Stimulated activated CD4-positive, alpha-beta T cell treated with anti-CD3 and anti-CD28 coated beads, Interleukin-2, amount 100 ng/mL, for 48 hours (primary cell): Measurements from ENCODE around the gene MEX3A.
A peak's percentile ranks its signal among the peaks of the same experiment; 100 is the strongest.

Experiments
- DNase-seq, 2 donors: peaks; one replicate each; pipeline ENCODE4 v3.0.0-alpha.2; 2020

Gene MEX3A

GRCh38 chr1:156101880-156102279 is 19.6 kb upstream of the MEX3A start:
- DNase-seq = no peak

DNA sequence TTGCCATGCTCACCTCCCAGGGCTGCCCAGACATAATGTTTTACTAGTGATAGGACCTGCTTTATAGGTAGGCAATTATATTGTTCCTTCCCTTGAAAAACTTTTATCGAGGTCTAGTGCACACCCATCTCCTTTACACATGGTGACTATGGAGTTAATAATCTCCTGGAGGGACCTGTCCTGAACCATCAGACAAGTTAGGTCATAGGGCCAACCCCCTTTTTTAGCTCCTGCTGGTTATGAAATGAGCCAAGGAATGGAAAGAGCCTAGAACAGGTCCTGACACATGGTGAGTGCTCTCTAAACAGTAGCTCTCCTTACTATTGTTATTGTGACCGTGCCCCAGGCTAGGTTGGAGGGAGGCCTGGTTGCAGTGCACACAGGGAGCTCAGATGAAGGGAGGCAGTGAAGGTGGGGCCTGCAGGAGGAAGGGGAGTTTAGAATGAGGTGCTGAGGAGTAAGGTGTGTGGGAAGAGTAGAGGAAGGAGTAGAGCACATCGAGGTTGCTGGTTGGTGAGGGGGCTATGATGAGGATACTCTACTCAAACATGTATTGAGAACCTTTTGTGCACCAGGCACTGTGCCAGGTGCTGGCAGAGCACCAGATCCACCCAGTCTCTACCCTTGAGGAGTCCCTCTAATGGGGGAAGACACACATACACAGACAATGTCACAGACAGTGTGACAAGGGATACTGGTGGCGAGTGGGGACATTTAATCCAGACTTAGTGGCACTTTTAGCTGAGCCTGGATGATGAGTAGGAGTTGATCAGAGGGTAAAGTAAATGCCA is 18.1 kb upstream of the MEX3A start:
- no peak for DNase-seq

DNA sequence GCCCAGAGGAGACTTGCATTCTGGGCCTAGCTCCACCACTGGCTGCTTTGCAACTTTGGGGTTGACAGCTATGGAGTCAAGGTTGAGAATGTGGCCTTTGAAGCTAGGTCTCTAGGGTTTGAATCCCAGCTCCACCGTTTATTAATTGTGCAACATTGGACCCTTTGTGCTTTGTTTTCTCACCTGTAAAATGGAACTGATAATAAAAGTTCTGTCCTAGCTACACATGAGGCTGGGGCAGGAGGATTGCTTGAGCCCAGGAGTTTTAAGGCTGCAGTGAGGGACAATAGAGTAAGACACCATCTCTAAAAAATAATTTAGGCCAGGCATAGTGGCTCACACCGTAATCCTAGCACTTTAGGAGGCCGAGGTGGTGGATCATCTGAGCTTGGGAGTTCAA is 17.0 kb upstream of the MEX3A start:
- no peak for DNase-seq

- DNase-seq = no peak
These were observed 16.5 kb upstream of the MEX3A start for GRCh38 chr1:156098784-156099183.

GRCh38 chr1:156097499-156098178 is 15.4 kb upstream of the MEX3A start:
- DNase-seq = no peak

GRCh38 chr1:156096640-156097391 is 14.6 kb upstream of the MEX3A start:
- DNase-seq = peak; percentile 89 to 90

DNA sequence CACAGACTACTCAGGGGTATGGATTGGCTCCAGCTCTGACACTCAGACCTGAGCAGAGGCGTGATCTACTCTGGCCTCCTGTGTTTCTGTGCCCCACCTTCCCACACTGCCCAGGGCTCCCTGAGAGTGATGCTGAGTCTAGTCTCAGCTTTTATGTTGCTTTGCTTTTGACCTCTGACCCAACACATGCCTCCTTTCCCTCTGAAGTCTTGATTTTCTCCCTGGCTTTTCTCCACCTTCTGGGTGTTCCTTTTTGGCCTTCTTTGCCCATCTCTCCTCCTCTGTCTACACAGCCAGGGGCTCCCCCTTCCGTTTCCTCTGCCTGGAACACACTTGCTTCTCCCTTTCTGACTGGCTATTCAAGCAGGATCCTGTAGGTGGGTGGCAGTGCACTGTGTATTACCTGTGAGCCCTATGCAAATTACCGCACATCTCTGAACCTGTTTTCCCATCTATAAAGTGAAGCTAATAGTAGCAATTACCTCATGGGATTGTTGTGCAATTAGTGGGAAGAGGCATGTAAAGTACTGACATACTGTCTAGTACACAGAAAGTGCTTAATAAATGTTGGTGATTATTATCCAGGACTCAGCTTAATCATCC is 13.7 kb upstream of the MEX3A start:
- DNase-seq = no peak

GRCh38 chr1:156091610-156092009 is 9.3 kb upstream of the MEX3A start:
- DNase-seq = no peak

DNA sequence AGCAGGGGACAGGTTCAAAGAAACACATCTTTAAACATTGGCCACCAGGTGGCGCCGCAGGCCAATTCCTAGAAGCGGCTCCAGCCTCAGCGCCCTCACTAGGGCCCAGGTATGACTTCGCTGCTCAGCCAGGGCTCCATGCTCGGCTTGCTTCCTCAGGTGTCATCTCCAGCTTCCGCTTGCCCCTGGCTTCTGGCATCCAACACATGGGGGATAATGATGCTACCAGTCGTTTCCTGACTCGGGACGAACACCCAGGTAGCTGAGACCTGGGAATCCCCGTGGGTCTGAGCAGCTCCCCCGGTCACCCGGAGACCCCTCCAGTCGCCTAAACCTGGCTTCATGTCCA is 8.5 kb upstream of the MEX3A start:
- DNase-seq = peak; percentile 94

- DNase-seq = no peak
These were observed 8.0 kb upstream of the MEX3A start for GRCh38 chr1:156090138-156090839.

DNA sequence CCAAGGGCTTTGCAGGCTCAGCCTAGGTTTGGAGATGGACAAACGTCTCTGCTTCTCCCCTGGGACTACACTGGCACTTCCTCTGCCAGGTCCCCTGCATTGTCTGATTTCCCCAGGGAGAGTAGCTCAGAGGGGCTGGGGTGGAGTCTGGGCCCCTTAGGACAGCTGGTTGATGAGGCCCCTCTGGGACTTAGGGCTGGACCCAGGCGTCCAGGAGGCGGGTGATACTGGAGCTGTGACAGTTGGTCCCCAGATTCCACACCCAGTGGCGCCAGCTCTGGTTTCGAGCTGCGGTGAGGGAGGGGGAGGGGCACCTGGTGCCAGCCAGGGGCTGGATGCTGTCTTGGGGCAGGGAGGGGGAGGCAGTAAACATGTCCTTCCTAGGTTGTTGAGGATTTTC is 7.4 kb upstream of the MEX3A start:
- DNase-seq = no peak

DNA sequence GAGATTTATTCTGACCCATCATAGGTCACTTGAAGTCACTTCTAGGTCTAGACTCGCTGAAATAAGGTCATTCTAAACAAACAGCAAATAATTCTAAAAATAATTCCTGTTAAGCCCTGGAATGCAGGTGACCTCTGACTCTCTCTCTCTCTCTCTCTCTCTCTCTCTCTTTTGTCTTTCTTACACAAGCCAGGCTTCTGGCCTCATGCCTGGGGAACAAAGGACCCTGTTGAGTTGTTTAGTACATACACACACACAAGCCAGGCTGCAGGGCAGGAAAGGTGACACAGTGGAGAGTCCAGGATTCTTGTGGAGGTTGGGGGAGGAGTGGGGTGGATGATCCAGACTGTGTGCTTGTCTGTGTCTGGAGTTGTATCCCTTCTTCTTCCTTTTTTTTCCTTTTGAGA is 4.0 kb upstream of the MEX3A start:
- no peak for DNase-seq

GRCh38 chr1:156083800-156084790 is 1.8 kb upstream of the MEX3A start:
- no peak for DNase-seq

DNA sequence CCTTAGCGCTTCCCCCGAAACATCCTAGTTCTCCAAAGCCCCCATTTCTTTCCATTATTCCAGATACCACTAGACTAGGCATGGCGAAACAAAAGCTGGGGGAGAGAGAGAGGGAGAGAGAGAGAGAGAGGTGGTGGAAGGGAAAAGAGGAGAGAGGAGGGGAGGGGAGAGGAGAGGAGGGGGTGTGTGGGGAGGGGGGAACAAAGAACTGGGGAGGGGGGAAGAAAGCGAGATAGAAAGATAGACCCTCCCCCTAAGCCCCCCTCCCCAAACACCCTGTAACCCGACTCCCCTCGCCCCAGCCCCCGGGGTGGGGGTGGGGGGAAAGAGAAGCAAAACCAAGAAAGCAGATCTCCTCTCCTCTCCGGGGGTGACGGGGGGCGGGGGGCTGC is 352 bp downstream of the MEX3A start:
- no peak for DNase-seq

DNA sequence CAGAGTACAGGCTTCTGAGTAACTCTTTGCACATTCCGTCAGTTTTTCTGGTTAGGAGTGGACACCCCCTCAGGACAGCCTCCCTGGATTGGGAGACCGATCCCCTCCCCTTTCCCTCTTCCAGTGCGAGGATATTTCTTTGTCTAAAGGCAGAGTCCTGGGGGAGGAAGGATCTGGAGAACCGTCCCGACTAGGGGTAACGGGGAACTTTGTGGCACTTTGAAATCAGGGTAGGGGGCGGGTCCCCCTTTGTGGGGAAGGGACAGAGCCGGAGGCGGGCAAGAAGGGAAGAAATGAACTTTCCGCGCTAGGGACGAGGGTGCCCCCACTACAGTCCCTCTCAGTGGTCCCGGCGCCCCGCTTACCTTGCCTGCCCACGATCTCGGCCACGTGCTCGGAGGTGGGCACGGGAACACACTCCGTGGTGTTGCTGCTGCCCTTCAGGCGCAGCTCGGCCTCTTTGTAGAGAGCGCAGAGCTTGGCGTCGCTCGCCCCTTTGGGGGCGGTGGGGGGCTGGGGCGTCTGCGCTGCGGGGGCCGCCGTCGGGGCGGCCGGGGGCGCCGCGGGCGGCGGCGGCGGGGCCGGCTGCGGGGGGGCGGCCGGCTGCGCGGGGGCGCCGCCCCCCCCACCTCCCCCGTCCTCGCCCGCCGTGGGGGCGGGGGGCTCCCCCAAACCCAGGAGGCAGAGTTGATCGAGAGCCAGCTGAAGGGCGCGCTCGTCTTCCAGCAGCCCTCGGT is 917 bp downstream of the MEX3A start:
- no peak for DNase-seq

DNA sequence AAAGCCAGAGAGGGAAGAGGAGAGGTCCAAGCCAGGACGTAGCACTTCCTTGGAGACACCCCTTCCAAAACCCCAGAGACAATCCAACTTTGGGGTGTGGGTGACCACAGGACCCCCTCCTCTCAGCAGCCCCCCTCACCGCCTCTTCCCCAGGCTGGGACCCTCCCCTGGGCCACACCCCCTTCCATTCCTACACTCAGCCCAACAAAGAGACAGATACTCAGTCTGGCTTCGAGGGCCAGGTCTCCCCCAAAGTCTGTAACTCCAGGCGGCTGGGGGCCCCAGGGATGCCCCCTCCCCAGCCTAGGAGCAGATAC is 1.4 kb downstream of the MEX3A start:
- no peak for DNase-seq

- DNase-seq = no peak
These were observed 1.9 kb downstream of the MEX3A start for GRCh38 chr1:156080241-156080862.

DNA sequence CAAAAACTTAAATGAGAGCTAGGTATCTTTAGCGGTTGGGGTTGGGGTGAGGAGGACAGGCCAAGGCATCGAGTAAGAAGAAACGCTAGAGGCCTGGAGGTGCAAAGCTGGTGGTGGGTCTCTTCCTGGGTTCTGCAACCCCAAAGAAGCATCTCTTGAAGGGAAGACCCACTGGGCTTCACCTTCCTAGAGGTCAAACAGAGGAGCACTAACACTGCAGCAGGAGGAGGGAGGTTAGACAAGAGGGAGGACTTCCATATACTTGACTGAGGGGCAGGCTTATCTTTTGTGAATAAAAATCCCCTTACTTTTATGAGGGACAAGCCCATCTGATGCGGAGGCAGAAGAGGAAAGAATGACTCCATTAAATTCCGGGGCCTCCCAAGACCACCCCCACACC is 2.5 kb downstream of the MEX3A start:
- no peak for DNase-seq

- no peak for DNase-seq
These were observed 3.5 kb downstream of the MEX3A start for GRCh38 chr1:156078728-156079127.

DNA sequence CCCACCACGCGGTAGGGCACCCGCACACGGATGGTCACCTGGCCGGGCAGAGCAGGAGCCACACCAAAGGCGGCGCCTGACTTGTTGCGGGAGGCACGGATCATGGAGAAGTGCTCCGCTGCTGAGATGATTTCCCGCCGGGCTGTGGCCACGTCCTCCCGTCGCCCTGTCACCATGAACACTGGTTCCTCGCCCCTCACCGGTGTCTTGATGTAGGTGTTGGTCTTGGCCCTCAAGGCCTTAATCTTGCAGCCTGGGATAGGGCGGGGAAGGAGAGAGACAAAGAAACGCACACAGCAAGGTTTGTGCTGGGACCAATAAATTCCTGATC is 4.9 kb downstream of the MEX3A start:
- DNase-seq = no peak
